Esophagus squamous epithelium (tissue), 4 donors: ENCODE data around the gene ZMYM2.

ENCODE experiments used
- POLR2A ChIP-seq, 4 donors: fragments of 450-650 bp; IDR thresholded peaks; one replicate each; pipeline ENCODE4 v1.6.1; 2017; ENCODE audit warnings: antibody characterized with exemption in 4 of 4, mild to moderate bottlenecking in 4 of 4, moderate library complexity in 3 of 4
- TF ChIP-seq, protein P1 (sequence below), 6 experiments: fragments of 450-650 bp in 4 of 6; fragments of 200-600 bp in 2 of 6; sonication (generic) in 2 of 6; IDR thresholded peaks; one replicate each; pipeline ENCODE4 v1.5.1; 2016 to 2019; ENCODE audit warnings: antibody characterized with exemption in 6 of 6, mild to moderate bottlenecking in 4 of 6, moderate library complexity in 4 of 6

DNA sequence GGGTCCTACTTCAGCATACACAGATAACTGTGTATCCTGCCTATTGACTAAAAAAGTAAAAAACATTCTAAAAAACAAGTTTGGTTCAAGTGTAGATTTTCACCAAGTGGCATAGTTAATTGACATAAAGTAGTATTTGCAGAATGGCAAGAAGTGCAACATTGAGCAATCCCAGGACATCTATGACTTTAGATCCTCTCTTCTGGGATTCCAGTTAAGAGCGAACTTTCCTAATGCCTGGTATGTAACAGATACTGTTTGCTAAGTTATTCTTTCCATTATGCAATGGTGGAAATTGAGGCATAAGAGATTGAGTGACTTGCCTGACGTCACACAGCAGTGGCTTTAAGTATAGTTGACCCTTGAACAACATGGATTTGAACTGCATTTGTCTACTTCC, 96.1 kb downstream of the ZMYM2 start:
- TF ChIP-seq, protein P1, sequence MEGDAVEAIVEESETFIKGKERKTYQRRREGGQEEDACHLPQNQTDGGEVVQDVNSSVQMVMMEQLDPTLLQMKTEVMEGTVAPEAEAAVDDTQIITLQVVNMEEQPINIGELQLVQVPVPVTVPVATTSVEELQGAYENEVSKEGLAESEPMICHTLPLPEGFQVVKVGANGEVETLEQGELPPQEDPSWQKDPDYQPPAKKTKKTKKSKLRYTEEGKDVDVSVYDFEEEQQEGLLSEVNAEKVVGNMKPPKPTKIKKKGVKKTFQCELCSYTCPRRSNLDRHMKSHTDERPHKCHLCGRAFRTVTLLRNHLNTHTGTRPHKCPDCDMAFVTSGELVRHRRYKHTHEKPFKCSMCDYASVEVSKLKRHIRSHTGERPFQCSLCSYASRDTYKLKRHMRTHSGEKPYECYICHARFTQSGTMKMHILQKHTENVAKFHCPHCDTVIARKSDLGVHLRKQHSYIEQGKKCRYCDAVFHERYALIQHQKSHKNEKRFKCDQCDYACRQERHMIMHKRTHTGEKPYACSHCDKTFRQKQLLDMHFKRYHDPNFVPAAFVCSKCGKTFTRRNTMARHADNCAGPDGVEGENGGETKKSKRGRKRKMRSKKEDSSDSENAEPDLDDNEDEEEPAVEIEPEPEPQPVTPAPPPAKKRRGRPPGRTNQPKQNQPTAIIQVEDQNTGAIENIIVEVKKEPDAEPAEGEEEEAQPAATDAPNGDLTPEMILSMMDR (IDR thresholded peaks at IDR 0.05), result no peak
- no peak for TF ChIP-seq POLR2A (IDR thresholded peaks at IDR 0.05)
